ENCODE measurements around the gene AHCYL2. TPM values are rescaled to one million over a fixed set of nuclear protein-coding genes. Genes with fewer than 3 reads are reported as not detected.
"Not testable (repeated sequence)": the region's sequence is repeated elsewhere in the genome, so short reads cannot be mapped to it uniquely, and the experiment has no call there.

The AHCYL2 gene
- total and polyA plus RNA-seq, 12 donors: 6.6 to 57.1 (median 21.7) TPM

GRCh38 chr7:129471402-129471827 lies 246.6 kb downstream of the AHCYL2 start:
- DNase-seq: no peak
- Histone ChIP-seq H3K9me3 (replicated peaks in 1 of 3) (no peaks in the 10 kb centered on the region), H3K4me1 (replicated peaks in 1 of 2) (no peaks in the 10 kb centered on the region), H3K27ac (no peak overlapping the region), H3K4me3 (no peak overlapping the region), H3K36me3 (replicated peaks in 1 of 2) (no peaks in the 10 kb centered on the region), H3K27me3 (no peaks in the 10 kb centered on the region)
- intact Hi-C loops (cut with DNase I): loop anchor here (5.0 to 10.0 kb wide), 2 partner anchors 104 to 173 kb away; no protein-coding TSS in a partner anchor
- TF ChIP-seq CTCF (IDR thresholded peaks at IDR 0.05) (no peak), POLR2A (IDR thresholded peaks at IDR 0.05) (no peak)

GRCh38 chr7:129475931-129476330 lies 251.1 kb downstream of the AHCYL2 start:
- H3K27ac ChIP-seq; H3K36me3 ChIP-seq (replicated peaks in 1 of 2); H3K27me3 ChIP-seq; DNase-seq; H3K9me3 ChIP-seq (replicated peaks in 1 of 3); H3K4me1 ChIP-seq (replicated peaks in 1 of 2); H3K4me3 ChIP-seq: not testable (repeated sequence)
- intact Hi-C loops (cut with DNase I): loop anchor here in 1 of 2 donors (10.0 kb wide), 1 partner anchor 169 kb away; no protein-coding TSS in a partner anchor
- 91 to 98% (median 95%) methylated on average over 6 to 27 of the region's 27 CpGs for WGBS, 4 donors

GRCh38 chr7:129476398-129476797 lies 251.6 kb downstream of the AHCYL2 start:
- H3K27me3 ChIP-seq; H3K36me3 ChIP-seq (replicated peaks in 1 of 2); H3K4me3 ChIP-seq; H3K4me1 ChIP-seq (replicated peaks in 1 of 2); H3K27ac ChIP-seq; DNase-seq; H3K9me3 ChIP-seq (replicated peaks in 1 of 3): not testable (repeated sequence)
- intact Hi-C loops (cut with DNase I): loop anchor here in 1 of 2 donors (10.0 kb wide), 1 partner anchor 168 kb away; no protein-coding TSS in a partner anchor
- WGBS, 4 donors: 97 to 99% (median 97%) methylated on average over 14 to 23 of the region's 27 CpGs; no CpG with 5 or more reads in 1 of the 4 donors

Small RNA genes lying within 50 kb of the gene (small RNA-seq; reads per million reads assigned to genes)
- gene AC009244.1 (0 reads per million in 2 donors), gene SNRPGP3 (0 reads per million in 2 donors)

Other genes with a start within 250 kb of the AHCYL2 start
- 10 to 100 TPM; 31.2 to 61.1 (median 43.8) TPM for gene TNPO3, start 169.9 kb upstream of the AHCYL2 start, total RNA-seq
- 10 to 100 TPM; 10.6 to 56.0 (median 12.3) TPM for gene TNPO3, start 169.9 kb upstream of the AHCYL2 start, polyA plus RNA-seq
- 10 to 100 TPM in 6 of 9 donors, 1 to 10 TPM in 3; 1.8 to 20.0 (median 11.7) TPM for gene TSPAN33, start 80.3 kb upstream of the AHCYL2 start, total RNA-seq
- 1 to 10 TPM; 3.6 to 8.4 (median 6.5) TPM for gene TSPAN33, start 80.3 kb upstream of the AHCYL2 start, polyA plus RNA-seq
- 10 to 100 TPM in 4 of 9 donors, 1 to 10 TPM in 5; 3.6 to 23.9 (median 9.8) TPM for gene SMO, start 36.4 kb upstream of the AHCYL2 start, total RNA-seq
- 10 to 100 TPM in 1 of 3 donors, 1 to 10 TPM in 2; 2.5 to 12.9 (median 8.0) TPM for gene SMO, start 36.4 kb upstream of the AHCYL2 start, polyA plus RNA-seq
- gene STRIP2, start 209.4 kb downstream of the AHCYL2 start, total RNA-seq: 10 to 100 TPM in 1 of 9 donors, 1 to 10 TPM in 7, under 1 TPM in 1; 0.67 to 10.1 (median 4.2) TPM
- 1 to 10 TPM; 1.0 to 2.7 (median 2.5) TPM for gene STRIP2, start 209.4 kb downstream of the AHCYL2 start, polyA plus RNA-seq

Data from adrenal gland (tissue), 12 donors.